Mammary epithelial cell (primary cell): Measurements from ENCODE around the gene METTL14.
"Not testable (repeated sequence)": the region's sequence is repeated elsewhere in the genome, so short reads cannot be mapped to it uniquely, and the experiment has no call there.

Experiments
- CTCF ChIP-seq, 2 donors: IDR thresholded peaks in 1 of 2; conservative IDR thresholded peaks in 1 of 2; 2 replicates each; pipeline ENCODE4 v1.5.1; 2011 to 2012; ENCODE audit warnings: inconsistent platforms in 2 of 2, low read length in 2 of 2, mild to moderate bottlenecking in 2 of 2, control low read depth in 1 of 2, low read depth in 1 of 2; ENCODE audit not compliant: insufficient read depth in 1 of 2; ENCODE audit errors: extremely low read depth in 1 of 2
- EZH2 ChIP-seq: IDR thresholded peaks from 2 replicates; pipeline ENCODE4 v1.6.1; 2012; ENCODE audit warnings: low read length, inconsistent platforms, borderline replicate concordance

GRCh38 chr4:118669220-118669619, 16.0 kb upstream of the METTL14 start:
- not testable (repeated sequence) for TF ChIP-seq CTCF (conservative IDR thresholded peaks at IDR 0.05 in 1 of 2, IDR thresholded peaks at IDR 0.05 in 1 of 2; ENCODE audit: extremely low read depth in 1 of 2, insufficient read depth in 1 of 2, low read depth in 1 of 2, low read length in 2 of 2); EZH2
